ENCODE results near the gene BTK.
A peak's percentile ranks its signal among the peaks of the same experiment; 100 is the strongest.

The BTK gene

GRCh38 chrX:101357166-101357795 lies 28.7 kb downstream of the BTK start:
- Histone ChIP-seq H3K4me3 (replicated peaks; ENCODE audit: insufficient read depth, low read length) (no peak overlapping the region), H3K27ac (replicated peaks) (no peak overlapping the region), H3K27me3 (ENCODE audit: insufficient read depth, poor library complexity, severe bottlenecking) (no peaks in the 10 kb centered on the region)
- no peak for DNase-seq (ENCODE audit: low read depth in 1 of 2, low spot score in 1 of 2)
- TF ChIP-seq POLR2AphosphoS5 (IDR thresholded peaks at IDR 0.05; ENCODE audit: low read depth) (no peak), REST (IDR thresholded peaks at IDR 0.05; ENCODE audit: insufficient replicate concordance, low read depth) (no peak), GABPA (IDR thresholded peaks at IDR 0.05; ENCODE audit: low read depth) (no peak), SPI1 (IDR thresholded peaks at IDR 0.05; ENCODE audit: borderline replicate concordance, low read depth) (no peak)
- TF ChIP-seq, protein P1, sequence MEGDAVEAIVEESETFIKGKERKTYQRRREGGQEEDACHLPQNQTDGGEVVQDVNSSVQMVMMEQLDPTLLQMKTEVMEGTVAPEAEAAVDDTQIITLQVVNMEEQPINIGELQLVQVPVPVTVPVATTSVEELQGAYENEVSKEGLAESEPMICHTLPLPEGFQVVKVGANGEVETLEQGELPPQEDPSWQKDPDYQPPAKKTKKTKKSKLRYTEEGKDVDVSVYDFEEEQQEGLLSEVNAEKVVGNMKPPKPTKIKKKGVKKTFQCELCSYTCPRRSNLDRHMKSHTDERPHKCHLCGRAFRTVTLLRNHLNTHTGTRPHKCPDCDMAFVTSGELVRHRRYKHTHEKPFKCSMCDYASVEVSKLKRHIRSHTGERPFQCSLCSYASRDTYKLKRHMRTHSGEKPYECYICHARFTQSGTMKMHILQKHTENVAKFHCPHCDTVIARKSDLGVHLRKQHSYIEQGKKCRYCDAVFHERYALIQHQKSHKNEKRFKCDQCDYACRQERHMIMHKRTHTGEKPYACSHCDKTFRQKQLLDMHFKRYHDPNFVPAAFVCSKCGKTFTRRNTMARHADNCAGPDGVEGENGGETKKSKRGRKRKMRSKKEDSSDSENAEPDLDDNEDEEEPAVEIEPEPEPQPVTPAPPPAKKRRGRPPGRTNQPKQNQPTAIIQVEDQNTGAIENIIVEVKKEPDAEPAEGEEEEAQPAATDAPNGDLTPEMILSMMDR (IDR thresholded peaks at IDR 0.05; ENCODE audit: insufficient read depth, low read length): no peak

- H3K27me3 ChIP-seq (ENCODE audit: insufficient read depth, poor library complexity, severe bottlenecking): no peaks in the 10 kb centered on the region
- peak overlapping the region; percentile 57 for H3K4me3 ChIP-seq (replicated peaks; ENCODE audit: insufficient read depth, low read length)
- H3K27ac ChIP-seq (replicated peaks): peak overlapping the region; percentile 92
- TF ChIP-seq POLR2AphosphoS5 (IDR thresholded peaks at IDR 0.05; ENCODE audit: low read depth) (no peak), REST (IDR thresholded peaks at IDR 0.05; ENCODE audit: insufficient replicate concordance, low read depth) (no peak), SPI1 (IDR thresholded peaks at IDR 0.05; ENCODE audit: borderline replicate concordance, low read depth) (no peak), GABPA (IDR thresholded peaks at IDR 0.05; ENCODE audit: low read depth) (no peak)
- TF ChIP-seq, protein P1 (IDR thresholded peaks at IDR 0.05; ENCODE audit: insufficient read depth, low read length): no peak
- DNase-seq (ENCODE audit: low read depth in 1 of 2, low spot score in 1 of 2): no peak
Observed at GRCh38 chrX:101349193-101349562, 36.8 kb downstream of the BTK start.

- no peaks in the 10 kb centered on the region for H3K27me3 ChIP-seq (ENCODE audit: insufficient read depth, poor library complexity, severe bottlenecking)
- peak within 1 kb of the TSS; percentile 92 for H3K27ac ChIP-seq (replicated peaks)
- H3K4me3 ChIP-seq (replicated peaks; ENCODE audit: insufficient read depth, low read length): peak within 1 kb of the TSS; percentile 57
- peak; percentile 62 to 76 for DNase-seq (ENCODE audit: low read depth in 1 of 2, low spot score in 1 of 2)
- TF ChIP-seq GABPA (IDR thresholded peaks at IDR 0.05; ENCODE audit: low read depth): peak; percentile 55; the same call in 1 of the 2 replicates
- no peak for TF ChIP-seq SPI1 (IDR thresholded peaks at IDR 0.05; ENCODE audit: borderline replicate concordance, low read depth)
- peak; percentile 67 for TF ChIP-seq POLR2AphosphoS5 (IDR thresholded peaks at IDR 0.05; ENCODE audit: low read depth)
Observed at GRCh38 chrX:101348452-101349192, 37.4 kb downstream of the BTK start, which contains the start of gene TIMM8A. Gene TIMM8A, minus strand, starts transcription at chrX:101348742. Its CDS starts 78 bp downstream, at chrX:101348664.

DNA sequence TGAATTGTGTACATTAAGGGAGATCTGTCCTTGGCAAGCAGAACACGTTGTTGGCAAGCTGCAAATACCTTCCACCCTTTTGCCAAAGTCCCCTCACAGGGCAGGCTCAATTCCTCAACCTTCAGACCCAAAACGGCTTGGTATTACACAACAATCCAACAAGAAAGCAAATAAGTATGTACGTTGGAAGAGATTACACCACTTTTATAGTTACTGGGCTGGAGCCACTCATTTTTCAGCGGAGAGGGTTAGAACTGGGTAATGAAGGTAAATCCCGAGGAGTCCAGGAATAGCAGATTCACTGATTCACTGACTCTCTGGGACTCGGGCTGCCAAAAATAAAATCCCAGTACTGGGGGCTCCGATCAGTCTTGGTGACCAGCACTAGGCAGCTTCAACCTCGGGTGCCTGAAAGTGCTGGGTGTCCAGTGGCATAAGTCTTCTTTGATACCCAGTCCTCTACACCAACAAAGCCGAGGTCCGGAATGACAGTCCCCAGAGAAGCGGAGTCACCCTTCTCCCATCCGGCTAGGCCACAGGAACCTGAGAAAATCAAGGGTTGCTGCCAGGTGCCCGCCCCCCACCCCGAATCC lies 38.0 kb downstream of the BTK start:
- TF ChIP-seq SPI1 (IDR thresholded peaks at IDR 0.05; ENCODE audit: borderline replicate concordance, low read depth) (no peak), POLR2AphosphoS5 (IDR thresholded peaks at IDR 0.05; ENCODE audit: low read depth) (no peak), REST (IDR thresholded peaks at IDR 0.05; ENCODE audit: insufficient replicate concordance, low read depth) (no peak), GABPA (IDR thresholded peaks at IDR 0.05; ENCODE audit: low read depth) (no peak)
- TF ChIP-seq, protein P1 (IDR thresholded peaks at IDR 0.05; ENCODE audit: insufficient read depth, low read length): no peak
- Histone ChIP-seq H3K4me3 (replicated peaks; ENCODE audit: insufficient read depth, low read length) (peak overlapping the region; percentile 57), H3K27ac (replicated peaks) (peak overlapping the region; percentile 92), H3K27me3 (ENCODE audit: insufficient read depth, poor library complexity, severe bottlenecking) (no peaks in the 10 kb centered on the region)
- no peak for DNase-seq (ENCODE audit: low read depth in 1 of 2, low spot score in 1 of 2)
